GM12864 (cell line): ENCODE data around the gene SCGB2B2.

Experiments
- DNase-seq: peaks from one replicate; pipeline ENCODE4 v3.0.0-alpha.2; 2011; ENCODE audit warnings: low read depth
- H3K4me3 ChIP-seq: 2 replicates; pipeline ENCODE4 v1.5.1; 2011; ENCODE audit warnings: mild to moderate bottlenecking, low read depth, low read length, control low read depth
- TF ChIP-seq, protein P1 (sequence below): IDR thresholded peaks from 2 replicates; pipeline ENCODE4 v1.5.1; 2011; ENCODE audit warnings: low read depth, mild to moderate bottlenecking, moderate library complexity, low read length, control low read depth, inconsistent platforms; ENCODE audit errors: missing control alignments

The SCGB2B2 gene, protein sequence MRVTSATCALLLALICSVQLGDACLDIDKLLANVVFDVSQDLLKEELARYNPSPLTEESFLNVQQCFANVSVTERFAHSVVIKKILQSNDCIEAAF

DNA sequence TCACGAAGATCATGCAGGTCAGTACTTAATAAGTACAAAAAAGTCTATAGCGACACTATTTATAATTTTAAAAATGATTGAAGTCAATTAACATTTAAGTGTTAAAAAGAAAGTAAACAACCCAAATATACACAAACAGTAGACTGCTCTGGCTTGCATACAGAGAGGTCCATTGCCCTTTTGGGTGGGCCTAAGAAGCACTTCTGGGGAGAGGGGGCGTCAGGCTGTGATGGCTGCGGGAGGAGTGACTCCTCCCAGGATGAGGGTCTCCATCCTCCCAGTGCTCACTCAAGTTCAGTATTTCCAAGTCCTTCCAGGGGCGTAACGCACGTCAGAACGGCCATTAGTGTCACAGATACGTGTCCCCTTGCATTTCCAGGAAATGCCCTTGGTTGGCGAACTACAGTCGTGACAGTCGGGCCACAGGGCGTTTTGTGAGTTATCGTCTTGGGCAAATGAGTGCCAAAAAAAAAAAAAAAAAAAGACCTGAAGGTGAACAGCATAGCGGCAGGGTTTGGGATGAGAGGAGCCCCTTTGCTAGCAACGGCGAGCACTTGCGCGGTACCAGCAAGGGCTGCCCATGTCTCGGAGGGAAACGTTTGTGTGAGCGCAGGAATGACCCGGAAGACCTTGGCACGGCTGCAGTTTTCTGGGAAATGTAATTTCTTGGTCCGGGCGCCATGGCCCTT, at the start of gene SCGB2B2:
Gene SCGB2B2, minus strand, starts transcription at position 463 of the 689 bp plus-strand sequence. CDS start 82,596 bp downstream, outside the sequence.
- DNase-seq = peak; percentile 70
- TF ChIP-seq, protein P1, sequence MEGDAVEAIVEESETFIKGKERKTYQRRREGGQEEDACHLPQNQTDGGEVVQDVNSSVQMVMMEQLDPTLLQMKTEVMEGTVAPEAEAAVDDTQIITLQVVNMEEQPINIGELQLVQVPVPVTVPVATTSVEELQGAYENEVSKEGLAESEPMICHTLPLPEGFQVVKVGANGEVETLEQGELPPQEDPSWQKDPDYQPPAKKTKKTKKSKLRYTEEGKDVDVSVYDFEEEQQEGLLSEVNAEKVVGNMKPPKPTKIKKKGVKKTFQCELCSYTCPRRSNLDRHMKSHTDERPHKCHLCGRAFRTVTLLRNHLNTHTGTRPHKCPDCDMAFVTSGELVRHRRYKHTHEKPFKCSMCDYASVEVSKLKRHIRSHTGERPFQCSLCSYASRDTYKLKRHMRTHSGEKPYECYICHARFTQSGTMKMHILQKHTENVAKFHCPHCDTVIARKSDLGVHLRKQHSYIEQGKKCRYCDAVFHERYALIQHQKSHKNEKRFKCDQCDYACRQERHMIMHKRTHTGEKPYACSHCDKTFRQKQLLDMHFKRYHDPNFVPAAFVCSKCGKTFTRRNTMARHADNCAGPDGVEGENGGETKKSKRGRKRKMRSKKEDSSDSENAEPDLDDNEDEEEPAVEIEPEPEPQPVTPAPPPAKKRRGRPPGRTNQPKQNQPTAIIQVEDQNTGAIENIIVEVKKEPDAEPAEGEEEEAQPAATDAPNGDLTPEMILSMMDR = no peak
- H3K4me3 ChIP-seq = peak within 1 kb of the TSS; percentile 85

DNA sequence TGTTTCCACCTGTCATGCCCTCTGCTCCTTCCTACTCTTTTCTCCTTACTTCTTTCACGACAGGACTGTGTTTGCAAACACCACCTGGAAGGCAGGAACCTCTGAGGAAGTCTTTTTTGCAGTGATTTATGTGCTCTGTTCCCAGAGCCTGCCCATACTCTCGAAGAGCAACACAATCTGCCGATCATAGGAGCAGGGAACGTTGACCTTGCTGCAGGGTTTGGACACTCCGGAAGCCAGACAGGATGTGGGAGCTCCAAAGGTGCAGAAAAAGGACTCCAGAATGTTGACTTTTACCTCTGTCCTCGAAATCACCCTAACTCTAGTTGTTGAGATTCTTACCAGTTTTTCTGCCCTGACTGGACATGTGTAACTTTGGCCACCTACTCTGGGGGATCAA, 48.4 kb upstream of the SCGB2B2 start:
- DNase-seq = no peak
- TF ChIP-seq, protein P1 = no peak

DNA sequence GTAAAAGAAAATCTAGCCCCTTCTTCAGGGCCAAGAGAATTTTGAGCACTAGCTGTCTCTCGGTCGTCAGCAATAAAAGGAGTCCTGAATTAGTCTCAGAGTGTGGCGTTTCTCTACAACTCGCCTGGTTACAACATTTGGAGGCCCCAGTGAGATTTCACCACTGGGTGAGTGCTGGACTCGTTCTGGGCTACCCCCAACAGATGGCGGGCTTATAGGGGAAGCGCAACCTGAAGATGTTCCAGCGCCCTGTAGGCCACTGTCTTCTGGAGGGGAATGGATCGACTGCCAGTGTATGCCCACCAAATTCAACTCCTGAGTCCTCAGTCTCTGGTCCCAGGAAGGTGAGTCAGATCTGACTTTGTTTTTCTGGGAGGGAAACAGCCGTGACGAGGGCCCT, 45.4 kb upstream of the SCGB2B2 start:
- TF ChIP-seq, protein P1 = no peak
- no peak for DNase-seq
- no peak overlapping the region for H3K4me3 ChIP-seq

More for the DNA sequence above, 48.4 kb upstream of the SCGB2B2 start:
- H3K4me3 ChIP-seq = no peak overlapping the region

DNA sequence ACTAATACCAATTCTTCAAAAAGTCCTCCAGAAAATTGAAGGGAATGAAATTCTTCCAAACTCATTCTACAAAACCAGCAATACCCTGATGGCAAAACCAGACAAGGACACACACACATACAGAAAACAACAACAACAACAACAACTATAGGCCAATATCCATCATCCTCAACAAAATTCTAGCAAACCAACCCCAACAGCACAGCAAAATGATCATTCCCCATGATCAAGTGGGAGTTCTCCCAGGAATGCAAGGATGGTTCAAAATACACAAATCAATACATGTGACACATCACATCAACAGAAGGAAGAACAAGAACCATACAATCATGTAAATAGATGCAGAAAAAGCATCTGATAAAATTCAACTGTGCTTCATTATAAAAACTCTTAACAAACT, 38.4 kb upstream of the SCGB2B2 start:
- TF ChIP-seq, protein P1 = no peak
- H3K4me3 ChIP-seq = no peak overlapping the region
- no peak for DNase-seq

DNA sequence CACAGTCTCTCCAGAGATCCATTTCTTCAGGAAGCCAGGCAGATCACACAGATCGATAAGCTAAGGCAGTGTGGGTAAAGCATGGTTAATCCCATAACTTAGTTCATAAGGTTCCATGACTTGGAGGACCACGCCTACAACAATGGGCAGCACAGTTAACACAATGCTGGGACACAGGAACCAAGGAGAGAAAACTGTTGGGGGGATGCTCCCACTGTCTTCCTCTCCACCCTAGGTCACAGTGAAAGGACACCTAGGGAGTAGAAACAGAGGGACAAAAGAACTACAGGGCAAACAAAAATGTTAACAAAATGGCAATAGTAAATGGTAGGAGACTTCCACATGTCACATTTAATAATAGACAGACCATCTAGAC, 36.3 kb upstream of the SCGB2B2 start:
- DNase-seq = no peak
- H3K4me3 ChIP-seq = no peak overlapping the region
- TF ChIP-seq, protein P1 = no peak

DNA sequence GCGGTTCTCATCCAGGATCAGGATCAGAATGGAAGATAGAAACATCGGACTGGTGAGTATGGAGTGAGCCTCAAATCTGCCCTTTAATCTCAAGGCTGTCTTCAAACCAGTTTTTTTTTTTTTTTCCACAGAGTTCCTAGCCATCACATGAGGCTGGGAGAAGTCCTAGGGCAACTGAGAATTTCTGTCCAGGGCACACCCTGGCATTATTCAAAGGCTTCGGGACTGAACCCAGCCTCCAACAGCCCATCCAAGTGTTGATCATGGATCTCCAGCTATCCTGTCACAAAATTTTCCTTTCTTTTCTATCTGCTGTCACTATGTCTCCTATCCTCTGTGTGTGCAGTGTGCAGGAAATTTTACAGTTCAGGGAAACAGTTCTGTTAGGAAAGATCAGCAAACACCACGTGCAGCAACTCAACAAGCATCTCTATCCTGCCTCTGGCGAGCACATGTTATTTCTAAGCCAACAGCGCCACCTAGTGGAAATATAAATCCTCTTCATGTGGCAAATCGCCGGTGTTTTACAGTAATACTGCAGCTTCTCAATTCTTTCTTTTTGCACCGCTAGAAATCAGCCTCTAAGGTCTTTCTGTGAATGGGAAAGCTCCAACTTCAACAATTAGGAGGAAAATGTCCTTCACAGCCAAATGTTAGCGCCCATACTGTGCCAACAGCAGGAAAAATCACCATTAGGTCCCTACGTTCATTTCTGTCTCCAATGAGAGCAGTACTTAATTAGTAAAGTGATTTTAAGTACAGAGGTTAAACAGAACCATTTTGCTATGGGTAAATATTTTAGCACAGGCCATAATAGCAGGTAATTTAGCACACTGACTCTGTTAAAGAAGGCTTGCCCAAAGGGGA, 35.7 kb upstream of the SCGB2B2 start:
- DNase-seq = peak; percentile 29
- TF ChIP-seq, protein P1 = peak; percentile 54
- H3K4me3 ChIP-seq = no peak overlapping the region
